Measurements from ENCODE around the gene ENTREP1. TPM values are rescaled to one million over a fixed set of nuclear protein-coding genes. Genes with fewer than 3 reads are reported as not detected.
A peak's percentile ranks its signal among the peaks of the same experiment; 100 is the strongest.

The ENTREP1 gene
- total RNA-seq, 1 experiment from 2014 or later = 21.3 TPM

GRCh38 chr9:69389437-69389995, 64.5 kb downstream of the ENTREP1 start:
- no peaks in the 10 kb centered on the region for H3K23me2 ChIP-seq (ENCODE audit: insufficient read length, low read depth, low read length, poor library complexity, severe bottlenecking)
- Mint-ChIP-seq H3K4me3 (no peak overlapping the region), H3K36me3 (ENCODE audit: insufficient read depth in 1 of 3, low read depth in 3 of 3) (peaks cover 7 to 71% (median 12%) of the 10 kb centered on the region in 3 experiments; a peak in 5 of 7 replicates), H3K27me3 (ENCODE audit: low read depth) (no peaks in the 10 kb centered on the region), H3K9me3 (no peaks in the 10 kb centered on the region), H3K27ac (peak overlapping the region in 2 of 3 experiments; percentile 46 to 49; a peak in 2 of 7 replicates), H3K4me1 (peaks cover 6 to 8% of the 10 kb centered on the region in 2 experiments)
- no peak overlapping the region for H2AK5ac ChIP-seq (ENCODE audit: insufficient read length, low read length)
- no peak overlapping the region for H4K91ac ChIP-seq (ENCODE audit: insufficient read length, low read depth, low read length)
- no peak for TF ChIP-seq CTCF (conservative IDR thresholded peaks at IDR 0.05)
- no peaks in the 10 kb centered on the region for H3K79me1 ChIP-seq (ENCODE audit: insufficient read depth, low read depth, low read length, poor library complexity, severe bottlenecking)
- no peak overlapping the region for H3K23ac ChIP-seq (ENCODE audit: insufficient read length, low read depth, low read length)
- H3K4ac ChIP-seq (ENCODE audit: low read depth, low read length) = no peak overlapping the region
- no peak overlapping the region for H4K8ac ChIP-seq (replicated peaks; ENCODE audit: insufficient read length, low read depth, low read length)
- no peak overlapping the region for H3K56ac ChIP-seq (ENCODE audit: insufficient read length, low read depth, low read length)
- no peaks in the 10 kb centered on the region for H3K9me3 ChIP-seq (ENCODE audit: control insufficient read depth, low read depth, low read length)
- H3K9ac ChIP-seq (ENCODE audit: extremely low read depth, insufficient read length, low read length) = no peak overlapping the region
- no peak overlapping the region for H3K27ac ChIP-seq (ENCODE audit: insufficient read length, low read depth, low read length)
- H2AFZ ChIP-seq (ENCODE audit: low read length) = no peak overlapping the region
- DNase-seq = no peak
- no peak overlapping the region for H2BK12ac ChIP-seq (ENCODE audit: insufficient read length, low read depth, low read length)
- WGBS (ENCODE audit: extremely low coverage, insufficient read length, low lambda C conversion rate) = no CpG with 5 or more reads among the region's 4 CpGs
- H4K5ac ChIP-seq (ENCODE audit: insufficient read length, low read depth, low read length) = no peak overlapping the region
- no peaks in the 10 kb centered on the region for H3K27me3 ChIP-seq (ENCODE audit: insufficient read depth, low read length)
- no peak overlapping the region for H3T11ph ChIP-seq (ENCODE audit: low read length)
- no peak overlapping the region for H3K18ac ChIP-seq (ENCODE audit: insufficient read length, low read depth, low read length)
- H3K4me2 ChIP-seq (ENCODE audit: insufficient read depth, insufficient read length, low read length) = no peak overlapping the region
- H2BK15ac ChIP-seq (ENCODE audit: low read depth, low read length) = no peak overlapping the region
- H3K79me2 ChIP-seq (ENCODE audit: insufficient read depth, low read length) = no peaks in the 10 kb centered on the region
- no peak overlapping the region for H2BK5ac ChIP-seq (ENCODE audit: insufficient read length, low read length)
- H3K4me1 ChIP-seq (ENCODE audit: insufficient read depth, low read length) = no peaks in the 10 kb centered on the region
- no peak overlapping the region for H2BK120ac ChIP-seq (ENCODE audit: low read depth, low read length, poor library complexity, severe bottlenecking)
- H4K20me1 ChIP-seq (ENCODE audit: control insufficient read depth, insufficient read depth, insufficient read length) = no peaks in the 10 kb centered on the region
- H3K14ac ChIP-seq (ENCODE audit: insufficient read depth, low read length) = no peak overlapping the region; the same call in 1 of the 2 replicates
- H2BK20ac ChIP-seq (ENCODE audit: low read depth, low read length, poor library complexity, severe bottlenecking) = no peak overlapping the region
